H9 (cell line): ENCODE measurements around the gene GAS5. TPM values are rescaled to one million over a fixed set of nuclear protein-coding genes. Genes with fewer than 3 reads are reported as not detected.

Experiments used
- DNase-seq: peaks from one replicate; pipeline ENCODE4 v3.0.0-alpha.2; 2017
- H2AFZ ChIP-seq: one replicate; pipeline ENCODE4 v1.6.1; 2013; ENCODE audit warnings: mild to moderate bottlenecking, low read length, control low read depth, moderate library complexity
- H2AK5ac ChIP-seq: 2 replicates; pipeline ENCODE4 v1.6.1; 2013; ENCODE audit warnings: low read length, control low read depth, mixed read lengths; ENCODE audit not compliant: insufficient read length
- H2BK120ac ChIP-seq: one replicate; pipeline ENCODE4 v1.6.1; 2013; ENCODE audit warnings: low read depth, mild to moderate bottlenecking, low read length, control low read depth, inconsistent platforms; ENCODE audit not compliant: poor library complexity, severe bottlenecking
- H2BK12ac ChIP-seq: 2 replicates; pipeline ENCODE4 v1.6.1; 2013; ENCODE audit warnings: low read length, control low read depth, mixed read lengths, low read depth; ENCODE audit not compliant: insufficient read length
- H2BK15ac ChIP-seq: 2 replicates; pipeline ENCODE4 v1.6.1; 2013; ENCODE audit warnings: low read depth, low read length, control low read depth
- H2BK20ac ChIP-seq: one replicate; pipeline ENCODE4 v1.6.1; 2013; ENCODE audit warnings: low read depth, mild to moderate bottlenecking, low read length, control low read depth, inconsistent platforms; ENCODE audit not compliant: poor library complexity, severe bottlenecking
- H2BK5ac ChIP-seq: 2 replicates; pipeline ENCODE4 v1.6.1; 2013; ENCODE audit warnings: low read length, control low read depth, mixed read lengths; ENCODE audit not compliant: insufficient read length
- H3K14ac ChIP-seq: 2 replicates; pipeline ENCODE4 v1.6.1; 2013; ENCODE audit warnings: low read length, control low read depth; ENCODE audit not compliant: insufficient read depth
- H3K18ac ChIP-seq: 2 replicates; pipeline ENCODE4 v1.6.1; 2013; ENCODE audit warnings: low read depth, mild to moderate bottlenecking, mixed read lengths, low read length, control low read depth; ENCODE audit not compliant: insufficient read length
- H3K23ac ChIP-seq: 2 replicates; pipeline ENCODE4 v1.6.1; 2013; ENCODE audit warnings: low read length, control low read depth, mixed read lengths, low read depth; ENCODE audit not compliant: insufficient read length
- H3K23me2 ChIP-seq: 2 replicates; pipeline ENCODE4 v1.6.1; 2013; ENCODE audit warnings: low read depth, mild to moderate bottlenecking, mixed read lengths, low read length, control low read depth; ENCODE audit not compliant: insufficient read length, poor library complexity, severe bottlenecking
- H3K27ac ChIP-seq: 2 replicates; pipeline ENCODE4 v1.5.1; 2013; ENCODE audit warnings: low read length, control low read depth, mixed read lengths, low read depth; ENCODE audit not compliant: insufficient read length
- H3K27me3 ChIP-seq: 2 replicates; pipeline ENCODE4 v1.6.1; 2013; ENCODE audit warnings: low read length, control low read depth, inconsistent platforms; ENCODE audit not compliant: insufficient read depth
- H3K4ac ChIP-seq: 2 replicates; pipeline ENCODE4 v1.6.1; 2013; ENCODE audit warnings: low read depth, mild to moderate bottlenecking, control low read depth, inconsistent platforms, low read length, moderate library complexity
- H3K4me1 ChIP-seq: 2 replicates; pipeline ENCODE4 v1.6.1; 2013; ENCODE audit warnings: low read length, control low read depth, inconsistent platforms; ENCODE audit not compliant: insufficient read depth
- H3K4me2 ChIP-seq: 2 replicates; pipeline ENCODE4 v1.6.1; 2013; ENCODE audit warnings: low read length, control low read depth, mixed read lengths; ENCODE audit not compliant: insufficient read length, insufficient read depth
- H3K56ac ChIP-seq: 2 replicates; pipeline ENCODE4 v1.6.1; 2013; ENCODE audit warnings: low read depth, mild to moderate bottlenecking, mixed read lengths, low read length, control low read depth; ENCODE audit not compliant: insufficient read length
- H3K79me1 ChIP-seq: 2 replicates; pipeline ENCODE4 v1.6.1; 2013; ENCODE audit warnings: low read depth, mild to moderate bottlenecking, moderate library complexity, low read length, control low read depth, inconsistent platforms; ENCODE audit not compliant: insufficient read depth, poor library complexity, severe bottlenecking
- H3K79me2 ChIP-seq: 2 replicates; pipeline ENCODE4 v1.6.1; 2013; ENCODE audit warnings: low read length, control low read depth, inconsistent platforms; ENCODE audit not compliant: insufficient read depth
- H3K9ac ChIP-seq: 2 replicates; pipeline ENCODE4 v1.6.1; 2013; ENCODE audit warnings: low read length, control low read depth, mixed read lengths; ENCODE audit not compliant: insufficient read length; ENCODE audit errors: extremely low read depth
- H3K9me3 ChIP-seq: one replicate; pipeline ENCODE4 v1.6.1; 2013; ENCODE audit warnings: low read depth, low read length, inconsistent platforms; ENCODE audit not compliant: control insufficient read depth
- H3T11ph ChIP-seq: one replicate; pipeline ENCODE4 v1.6.1; 2013; ENCODE audit warnings: mild to moderate bottlenecking, low read length, control low read depth, inconsistent platforms
- H4K20me1 ChIP-seq: one replicate; pipeline ENCODE4 v1.6.1; 2013; ENCODE audit not compliant: control insufficient read depth, insufficient read length, insufficient read depth
- H4K5ac ChIP-seq: 2 replicates; pipeline ENCODE4 v1.6.1; 2013; ENCODE audit warnings: low read depth, mild to moderate bottlenecking, mixed read lengths, low read length, control low read depth; ENCODE audit not compliant: insufficient read length
- H4K8ac ChIP-seq: replicated peaks from 2 replicates; pipeline ENCODE4 v1.6.1; 2013; ENCODE audit warnings: low read length, control low read depth, mixed read lengths, low read depth; ENCODE audit not compliant: insufficient read length
- H4K91ac ChIP-seq: 2 replicates; pipeline ENCODE4 v1.6.1; 2013; ENCODE audit warnings: low read depth, mild to moderate bottlenecking, moderate library complexity, mixed read lengths, low read length, control low read depth; ENCODE audit not compliant: insufficient read length
- H3K27ac Mint-ChIP-seq, 3 experiments: 2 replicates in 2 of 3; 3 replicates in 1 of 3; pipeline ENCODE4 v1.8.0; 2020 to 2021; ENCODE audit warnings: mixed read lengths in 3 of 3, mild to moderate bottlenecking in 1 of 3, moderate library complexity in 1 of 3
- H3K27me3 Mint-ChIP-seq: 2 replicates; pipeline ENCODE4 v1.8.0; 2021; ENCODE audit warnings: low read depth, mild to moderate bottlenecking, moderate library complexity, mixed read lengths
- H3K36me3 Mint-ChIP-seq, 3 experiments: 2 replicates in 2 of 3; 3 replicates in 1 of 3; pipeline ENCODE4 v1.8.0; 2020 to 2021; ENCODE audit warnings: low read depth in 3 of 3, mixed read lengths in 3 of 3; ENCODE audit not compliant: insufficient read depth in 1 of 3
- H3K4me1 Mint-ChIP-seq, 2 experiments: 2 replicates each; pipeline ENCODE4 v1.8.0; 2020; ENCODE audit warnings: mixed read lengths in 2 of 2
- H3K4me3 Mint-ChIP-seq, 2 experiments: 2 replicates in 1 of 2; 3 replicates in 1 of 2; pipeline ENCODE4 v1.8.0; 2020 to 2021; ENCODE audit warnings: mild to moderate bottlenecking in 2 of 2, mixed read lengths in 2 of 2, moderate library complexity in 1 of 2
- H3K9me3 Mint-ChIP-seq, 2 experiments: 2 replicates in 1 of 2; 3 replicates in 1 of 2; pipeline ENCODE4 v1.8.0; 2020; ENCODE audit warnings: mild to moderate bottlenecking in 2 of 2, mixed read lengths in 2 of 2, moderate library complexity in 1 of 2
- CTCF ChIP-seq: fragments of 200-600 bp; sonication (generic); conservative IDR thresholded peaks from 3 replicates; pipeline ENCODE4 v1.8.0; 2021; ENCODE audit warnings: antibody characterized with exemption, mild to moderate bottlenecking
- WGBS: extraction: QIAGEN DNeasy Blood & Tissue Kit; methylation state at CpG from one replicate; pipeline ENCODE4 v1.1.7; 2013; ENCODE audit warnings: missing lambda C conversion rate, low lambda C conversion rate, mixed read lengths; ENCODE audit not compliant: insufficient read length; ENCODE audit errors: extremely low coverage; 5-methylcytosine and 5-hydroxymethylcytosine counted together
- total RNA-seq: library from RNA; stranded (reverse); gene quantifications from 2 replicates; pipeline ENCODE4 v1.2.1, GENCODE V29; 2021

Gene GAS5
- total RNA-seq, 1 experiment from 2014 or later: 690 TPM

GRCh38 chr1:173900992-173901391 lies 33.2 kb upstream of the GAS5 start:
- H4K91ac ChIP-seq: no peak overlapping the region
- no peaks in the 10 kb centered on the region for H3K27me3 Mint-ChIP-seq
- H4K8ac ChIP-seq: no peak overlapping the region
- no peak overlapping the region for H3K4ac ChIP-seq
- H2AFZ ChIP-seq: no peak overlapping the region
- H3K4me2 ChIP-seq: no peak overlapping the region
- peaks cover 4% of the 10 kb centered on the region; the same call in 1 of the 2 replicates for H3K4me1 ChIP-seq
- peaks cover 19 to 37% of the 10 kb centered on the region in 2 experiments for H3K4me1 Mint-ChIP-seq
- no peaks in the 10 kb centered on the region for H3K27me3 ChIP-seq
- no peak overlapping the region for H2BK120ac ChIP-seq
- no peak overlapping the region for H2BK12ac ChIP-seq
- no peak overlapping the region for H2BK20ac ChIP-seq
- H3K14ac ChIP-seq: no peak overlapping the region
- no peak overlapping the region for H4K5ac ChIP-seq
- no peaks in the 10 kb centered on the region for H3K79me2 ChIP-seq
- H3K23ac ChIP-seq: no peak overlapping the region
- no peak overlapping the region for H3K56ac ChIP-seq
- no peak for DNase-seq
- no peak overlapping the region for H3K9ac ChIP-seq
- WGBS: 100% methylated on average over 1 of the region's 3 CpGs
- TF ChIP-seq CTCF: no peak
- H3K27ac Mint-ChIP-seq: no peak overlapping the region
- no peak overlapping the region for H3K4me3 Mint-ChIP-seq
- H3K79me1 ChIP-seq: no peaks in the 10 kb centered on the region
- peaks cover 0 to 4% (median 2%) of the 10 kb centered on the region in 3 experiments; a peak in 3 of 7 replicates for H3K36me3 Mint-ChIP-seq
- H3K18ac ChIP-seq: no peak overlapping the region
- no peaks in the 10 kb centered on the region for H4K20me1 ChIP-seq
- H3K9me3 ChIP-seq: no peaks in the 10 kb centered on the region
- H2AK5ac ChIP-seq: no peak overlapping the region
- H3K23me2 ChIP-seq: no peaks in the 10 kb centered on the region
- H3T11ph ChIP-seq: no peak overlapping the region
- H2BK5ac ChIP-seq: no peak overlapping the region
- H3K9me3 Mint-ChIP-seq: no peaks in the 10 kb centered on the region
- H3K27ac ChIP-seq: no peak overlapping the region
- H2BK15ac ChIP-seq: no peak overlapping the region
